NCI-H1105 (cell line): ENCODE results near the gene ZFP69B.
"Not testable (repeated sequence)": the region's sequence is repeated elsewhere in the genome, so short reads cannot be mapped to it uniquely, and the experiment has no call there.

Experiments
- DNase-seq: peaks from one replicate; lab custom pipeline; 2025; lab: John Stamatoyannopoulos, UW

The ZFP69B gene

DNA sequence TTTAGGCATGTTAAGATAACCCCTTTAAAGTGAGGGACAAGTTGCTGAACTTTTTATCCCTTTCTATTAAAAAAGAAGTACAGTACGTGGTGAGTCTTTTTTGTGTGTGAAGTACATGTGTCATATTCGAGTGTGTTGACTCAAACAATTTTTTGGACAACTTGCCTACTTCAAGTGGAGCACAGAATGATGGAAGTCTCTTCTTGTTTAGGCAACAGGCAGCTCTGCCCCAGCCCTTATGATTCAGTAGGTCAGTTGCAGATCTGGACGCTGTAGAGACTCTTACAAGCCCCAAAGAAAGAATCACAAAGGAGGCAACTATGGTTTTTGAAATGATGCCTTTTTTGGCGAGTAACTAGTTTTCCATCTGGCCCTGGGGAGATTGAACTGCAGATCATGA lies 14.4 kb upstream of the ZFP69B start:
- DNase-seq, result no peak

DNA sequence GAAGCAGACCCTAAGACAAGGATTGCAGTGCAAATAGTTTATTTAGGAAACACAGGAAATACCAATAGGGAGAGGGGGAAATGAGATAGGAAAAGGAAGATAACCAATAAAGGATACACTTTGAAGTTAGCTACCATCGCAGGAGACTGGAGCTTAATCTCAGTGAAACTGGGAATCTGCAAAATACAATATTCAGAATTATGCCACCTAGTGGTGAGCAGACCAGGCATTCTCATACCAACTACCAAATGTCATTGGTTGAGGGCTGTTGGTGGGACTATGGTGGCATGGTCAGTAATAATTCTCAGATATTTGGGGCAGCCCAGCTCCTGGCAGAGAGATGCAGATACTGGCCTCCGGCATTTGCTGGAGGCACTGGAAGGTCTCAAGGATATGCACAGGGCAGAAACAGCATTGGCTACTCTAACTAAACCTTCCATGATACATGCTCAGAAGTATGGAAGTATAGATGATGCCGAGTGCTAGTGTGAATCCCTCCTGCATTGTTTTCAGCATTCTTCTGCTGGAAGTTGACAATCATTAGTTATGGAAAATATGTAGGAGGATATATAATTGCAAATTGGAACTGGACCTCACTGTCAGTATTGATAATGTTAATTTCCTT lies 11.8 kb upstream of the ZFP69B start:
- peak; percentile 5 for DNase-seq

DNA sequence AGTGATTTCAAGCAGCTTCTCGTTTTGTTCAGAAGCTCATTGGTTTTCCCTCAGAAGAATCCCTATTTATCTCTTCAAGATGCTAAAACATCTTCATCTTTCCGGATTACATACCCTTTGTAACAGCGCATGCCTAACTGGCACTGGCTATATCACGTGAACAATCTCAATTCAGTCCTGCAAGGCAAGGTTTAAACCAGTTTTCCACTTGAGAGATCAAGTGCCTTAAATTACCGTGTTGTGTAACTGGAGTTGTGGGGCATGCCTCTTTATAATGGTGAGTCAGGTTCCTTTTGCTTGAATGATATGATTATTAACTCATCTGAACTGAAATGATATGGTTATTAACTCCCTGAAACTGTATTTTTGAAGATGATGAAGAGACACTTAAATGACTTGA lies 11.0 kb upstream of the ZFP69B start:
- DNase-seq, result no peak

DNA sequence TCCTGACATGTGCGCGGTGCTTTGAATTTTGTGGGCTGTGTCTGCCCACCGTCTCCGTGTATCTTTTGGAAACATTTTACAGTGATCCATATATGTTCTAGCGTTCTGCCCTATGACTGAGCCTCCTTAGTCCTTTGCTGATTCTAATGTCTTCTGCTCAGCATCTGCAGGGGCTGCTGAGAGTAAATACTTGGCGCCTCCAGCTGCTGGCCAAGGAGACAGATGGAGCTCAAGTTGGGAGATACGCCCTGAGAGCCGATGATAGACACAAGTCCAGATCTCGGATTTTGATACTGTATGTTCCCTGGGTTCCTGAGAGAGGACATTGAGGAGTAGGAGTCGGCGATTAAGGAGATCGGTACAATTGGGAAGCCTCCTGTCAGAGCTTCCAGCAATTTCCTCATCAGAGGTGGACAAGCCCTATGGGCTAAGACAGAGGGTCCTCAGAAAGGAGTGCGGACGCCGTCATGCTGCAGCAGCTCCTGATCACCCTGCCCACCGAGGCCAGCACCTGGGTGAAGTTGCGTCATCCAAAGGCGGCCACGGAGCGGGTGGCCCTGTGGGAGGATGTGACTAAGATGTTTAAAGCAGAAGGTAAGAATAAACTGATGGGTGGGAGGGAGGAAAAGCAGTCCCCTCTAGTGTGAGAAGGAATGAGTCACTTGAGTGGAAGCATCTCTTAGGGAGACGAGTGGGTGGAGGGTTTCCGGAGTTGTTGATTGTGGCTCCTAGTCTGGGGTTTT lies 390 bp downstream of the ZFP69B start:
- peak; percentile 14 for DNase-seq

DNA sequence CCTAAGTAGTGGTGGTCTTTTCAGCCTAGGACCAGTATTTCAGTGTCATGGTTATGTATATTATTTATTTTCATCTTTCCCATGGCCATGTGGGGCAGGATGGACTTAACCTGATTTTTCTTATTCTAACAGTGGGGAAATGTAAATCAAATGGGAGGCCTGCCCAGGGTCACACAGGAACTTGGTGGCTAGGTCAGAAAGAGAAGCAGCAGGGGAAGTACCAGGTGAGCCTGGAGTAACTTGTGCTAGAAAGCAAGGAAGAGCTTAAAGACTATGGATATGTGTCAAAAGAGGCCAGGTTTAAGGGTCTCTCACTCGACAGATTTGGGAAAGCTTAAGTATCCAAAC lies 936 bp downstream of the ZFP69B start:
- no peak for DNase-seq

DNA sequence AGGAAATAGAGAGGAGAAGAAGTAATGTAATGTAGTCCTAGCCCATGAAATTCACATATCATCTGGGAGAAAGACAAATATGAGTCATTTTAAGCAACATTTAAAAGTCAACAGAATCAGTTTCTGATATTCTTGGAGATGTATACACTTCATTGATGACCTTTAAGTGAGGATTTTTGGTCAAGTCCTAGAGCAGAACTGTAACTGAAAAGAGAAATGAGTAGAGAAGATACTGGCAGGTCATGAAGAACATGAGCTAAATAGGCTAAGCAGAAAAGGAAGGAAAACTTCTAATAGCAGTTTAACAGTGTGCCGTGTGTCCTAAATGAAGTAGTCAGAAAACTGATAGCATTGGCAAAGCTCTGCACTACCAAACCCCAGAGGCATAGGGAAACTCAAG lies 4.6 kb downstream of the ZFP69B start:
- no peak for DNase-seq

DNA sequence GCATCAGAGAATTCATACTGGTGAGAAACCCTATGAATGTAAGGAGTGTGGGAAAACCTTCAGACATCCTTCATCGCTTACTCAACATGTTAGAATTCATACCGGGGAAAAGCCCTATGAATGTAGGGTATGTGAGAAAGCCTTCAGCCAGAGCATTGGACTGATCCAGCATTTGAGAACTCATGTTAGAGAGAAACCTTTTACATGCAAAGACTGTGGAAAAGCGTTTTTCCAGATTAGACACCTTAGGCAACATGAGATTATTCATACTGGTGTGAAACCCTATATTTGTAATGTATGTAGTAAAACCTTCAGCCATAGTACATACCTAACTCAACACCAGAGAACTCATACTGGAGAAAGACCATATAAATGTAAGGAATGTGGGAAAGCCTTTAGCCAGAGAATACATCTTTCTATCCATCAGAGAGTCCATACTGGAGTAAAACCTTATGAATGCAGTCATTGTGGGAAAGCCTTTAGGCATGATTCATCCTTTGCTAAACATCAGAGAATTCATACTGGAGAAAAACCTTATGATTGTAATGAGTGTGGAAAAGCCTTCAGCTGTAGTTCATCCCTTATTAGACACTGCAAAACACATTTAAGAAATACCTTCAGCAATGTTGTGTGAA lies 12.8 kb downstream of the ZFP69B start:
- DNase-seq, result no peak

DNA sequence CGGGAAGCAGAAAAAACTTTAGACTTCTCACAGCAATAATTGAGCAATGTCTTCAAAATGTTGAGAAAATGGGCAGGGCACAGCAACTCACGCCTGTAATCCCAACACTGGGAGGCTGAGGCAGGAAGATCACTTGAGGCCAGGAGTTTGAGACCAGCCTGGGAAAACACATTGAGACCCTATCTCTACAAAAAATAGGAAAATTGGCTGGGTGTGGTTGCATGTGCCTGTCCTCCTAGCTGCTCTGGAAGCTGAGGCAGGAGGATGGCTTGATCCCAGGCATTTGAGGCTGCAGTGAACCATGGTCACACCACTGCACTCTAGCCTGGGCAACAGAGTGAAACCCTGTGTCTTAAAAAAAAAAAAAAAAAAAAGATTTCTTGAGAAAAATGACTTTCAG lies 19.1 kb downstream of the ZFP69B start:
- DNase-seq, result no peak

DNA sequence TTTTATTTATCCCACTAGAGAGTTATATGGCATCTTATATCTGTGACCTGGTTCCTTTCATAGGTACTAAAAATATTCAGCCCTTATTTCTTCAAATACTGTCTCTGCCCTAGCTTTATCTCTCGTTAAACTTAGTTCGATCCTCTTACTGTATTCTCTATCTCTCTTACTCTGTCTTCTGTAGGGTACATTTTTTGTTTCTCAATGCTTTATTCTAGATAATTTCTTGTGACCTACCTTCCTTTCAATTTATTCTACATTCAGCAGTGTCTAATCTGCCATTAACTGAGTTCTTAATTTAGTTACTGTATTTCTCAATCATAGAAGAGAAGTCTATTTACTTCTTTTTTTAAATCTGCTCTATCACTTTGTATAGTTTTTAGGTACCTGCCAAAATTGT lies 25.0 kb downstream of the ZFP69B start:
- no peak for DNase-seq

DNA sequence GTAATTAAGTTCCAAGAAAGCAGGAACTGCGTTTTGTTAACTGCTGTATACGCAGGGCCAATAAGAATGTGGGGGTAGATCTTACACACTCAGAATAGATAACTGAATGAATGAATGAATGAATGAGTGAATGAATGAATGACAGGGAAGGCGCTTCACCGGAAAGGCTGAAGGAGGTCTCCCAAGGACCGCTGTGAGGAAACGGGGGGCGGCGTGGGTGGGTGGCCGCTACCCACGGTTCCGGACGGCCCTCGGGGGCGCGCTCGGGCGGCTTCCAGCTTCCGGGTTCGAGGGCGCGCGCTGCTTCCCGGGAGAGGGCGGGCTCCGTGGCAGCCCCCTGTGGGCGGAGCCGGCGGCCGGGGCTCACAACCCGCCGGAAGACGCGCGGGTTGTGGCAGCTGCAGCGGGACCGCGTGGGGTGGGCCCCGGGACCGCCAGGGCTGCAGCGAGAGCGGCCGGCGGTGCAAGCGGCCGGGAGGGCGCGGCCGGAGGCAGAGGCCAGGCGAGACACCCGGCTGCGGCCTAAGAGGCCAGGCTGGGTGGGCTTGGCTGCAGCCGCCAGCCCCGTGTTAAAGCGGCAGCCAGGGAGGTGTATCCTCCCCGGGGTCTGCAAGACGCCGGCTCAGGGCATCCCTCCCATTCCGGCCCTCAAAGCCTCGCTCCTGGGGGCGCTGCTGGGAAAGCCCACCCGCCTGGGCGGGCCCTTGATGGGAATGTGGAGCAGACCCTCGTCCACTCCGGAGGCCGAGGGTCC lies 26.8 kb downstream of the ZFP69B start, which contains the start of gene ZFP69:
ZFP69 (plus strand) TSS at position 367 of the 754 bp plus-strand sequence. CDS start 2,072 bp downstream, outside the sequence.
- DNase-seq, result peak; percentile 82

DNA sequence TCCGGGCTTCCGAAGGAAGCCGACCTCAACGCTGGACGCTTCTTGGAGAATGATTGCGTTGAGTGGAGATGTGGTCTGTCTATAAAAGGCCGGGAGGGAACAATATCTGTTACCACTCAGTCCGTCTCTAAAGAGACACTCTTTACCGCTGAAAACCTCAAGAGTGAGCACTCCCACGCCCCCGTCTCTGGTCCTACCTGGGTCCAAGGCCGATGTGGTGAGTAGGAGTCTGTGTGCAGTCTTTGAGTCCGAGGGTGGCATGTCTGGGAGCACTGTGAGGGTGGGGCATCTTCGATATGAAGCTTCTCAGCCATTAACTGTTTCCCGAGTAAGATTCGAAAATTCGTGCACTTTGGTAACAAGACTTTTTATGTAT lies 27.4 kb downstream of the ZFP69B start:
- DNase-seq, result peak; percentile 16

DNA sequence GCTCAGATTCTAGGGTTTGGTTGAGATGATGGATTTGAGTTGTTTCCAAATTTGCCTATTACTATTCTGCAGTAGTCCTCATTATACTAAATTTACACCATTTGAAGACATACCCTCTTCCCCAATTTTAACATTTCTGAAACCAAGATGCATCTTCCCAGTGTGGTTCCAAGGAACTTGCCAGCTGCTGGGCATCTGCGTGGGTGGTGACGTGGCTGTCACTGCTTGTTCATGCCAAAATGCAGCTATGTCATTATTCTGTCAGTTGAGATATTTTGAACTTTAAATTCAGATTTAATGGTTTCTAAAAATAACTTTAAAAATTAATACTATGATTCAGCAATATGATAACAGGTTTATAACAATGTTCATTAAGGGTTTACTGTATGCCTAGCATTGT lies 28.0 kb downstream of the ZFP69B start:
- DNase-seq, result no peak

DNA sequence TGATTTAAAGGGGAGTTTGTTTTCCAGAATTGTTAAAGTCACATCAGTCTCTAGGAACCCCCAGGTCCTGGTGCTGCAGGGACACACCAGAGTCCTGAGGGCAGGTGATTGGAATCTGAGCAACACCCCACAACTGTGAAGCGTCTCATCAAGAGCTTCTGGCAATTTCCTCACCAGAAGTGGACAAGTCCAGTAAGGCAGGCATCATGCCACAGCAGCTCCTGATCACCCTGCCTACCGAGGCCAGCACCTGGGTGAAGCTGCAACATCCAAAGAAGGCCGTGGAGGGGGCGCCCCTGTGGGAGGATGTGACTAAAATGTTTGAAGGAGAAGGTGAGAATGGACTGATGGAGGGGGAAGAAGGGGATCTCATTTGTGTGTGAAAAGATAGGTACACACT lies 28.9 kb downstream of the ZFP69B start:
- DNase-seq, result no peak

DNA sequence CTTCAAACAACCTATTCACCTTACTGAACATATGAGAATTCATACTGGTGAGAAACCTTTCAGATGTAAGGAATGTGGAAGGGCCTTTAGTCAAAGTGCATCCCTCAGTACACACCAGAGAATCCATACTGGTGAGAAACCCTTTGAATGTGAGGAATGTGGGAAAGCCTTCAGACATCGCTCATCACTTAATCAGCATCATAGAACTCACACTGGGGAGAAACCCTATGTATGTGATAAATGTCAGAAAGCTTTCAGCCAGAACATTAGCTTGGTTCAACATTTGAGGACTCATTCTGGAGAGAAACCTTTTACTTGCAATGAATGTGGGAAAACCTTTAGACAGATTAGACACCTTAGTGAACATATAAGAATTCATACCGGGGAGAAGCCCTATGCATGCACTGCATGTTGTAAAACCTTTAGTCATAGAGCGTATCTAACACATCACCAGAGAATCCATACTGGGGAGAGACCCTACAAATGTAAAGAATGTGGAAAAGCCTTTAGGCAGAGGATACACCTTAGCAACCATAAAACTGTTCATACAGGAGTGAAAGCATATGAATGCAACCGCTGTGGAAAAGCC lies 45.1 kb downstream of the ZFP69B start:
- no peak for DNase-seq

DNA sequence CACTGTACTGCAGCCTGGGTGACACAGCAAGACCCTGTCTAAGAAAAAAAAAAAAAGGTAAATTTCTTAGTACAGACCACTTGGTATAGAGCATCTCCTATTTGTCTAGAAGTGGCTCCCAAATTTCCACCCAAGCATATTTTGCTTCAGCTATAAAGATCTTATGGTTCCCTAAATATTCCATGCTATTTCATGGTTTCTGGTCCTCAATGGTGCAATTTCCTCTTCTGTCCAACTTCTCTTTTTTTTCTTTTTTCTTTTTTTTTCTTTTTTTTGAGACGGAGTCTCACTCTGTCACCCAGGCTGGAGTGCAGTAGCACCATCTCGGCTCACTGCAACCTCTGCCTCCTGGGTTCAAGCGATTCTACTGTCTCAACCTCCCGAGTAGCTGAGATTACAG lies 52.4 kb downstream of the ZFP69B start:
- not testable (repeated sequence) for DNase-seq

DNA sequence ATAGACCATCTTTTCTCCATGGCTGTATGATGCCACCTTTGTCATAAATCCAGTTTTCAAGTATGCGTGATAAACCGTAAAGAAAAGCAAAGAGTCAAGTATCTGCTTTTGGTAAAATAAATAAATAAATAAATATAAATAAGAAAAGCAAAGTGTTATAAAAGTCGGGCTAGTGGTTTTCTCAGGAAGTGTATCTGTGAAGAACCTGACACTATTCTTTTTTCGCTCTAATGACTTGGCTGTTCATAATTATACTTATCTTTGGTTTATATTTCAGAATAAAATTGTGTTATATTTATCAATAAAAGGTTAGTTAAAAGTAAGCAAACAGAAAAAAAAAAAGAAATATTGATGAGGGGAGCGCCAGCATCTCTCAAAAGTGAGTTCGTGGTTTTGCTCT lies 57.7 kb downstream of the ZFP69B start:
- no peak for DNase-seq

DNA sequence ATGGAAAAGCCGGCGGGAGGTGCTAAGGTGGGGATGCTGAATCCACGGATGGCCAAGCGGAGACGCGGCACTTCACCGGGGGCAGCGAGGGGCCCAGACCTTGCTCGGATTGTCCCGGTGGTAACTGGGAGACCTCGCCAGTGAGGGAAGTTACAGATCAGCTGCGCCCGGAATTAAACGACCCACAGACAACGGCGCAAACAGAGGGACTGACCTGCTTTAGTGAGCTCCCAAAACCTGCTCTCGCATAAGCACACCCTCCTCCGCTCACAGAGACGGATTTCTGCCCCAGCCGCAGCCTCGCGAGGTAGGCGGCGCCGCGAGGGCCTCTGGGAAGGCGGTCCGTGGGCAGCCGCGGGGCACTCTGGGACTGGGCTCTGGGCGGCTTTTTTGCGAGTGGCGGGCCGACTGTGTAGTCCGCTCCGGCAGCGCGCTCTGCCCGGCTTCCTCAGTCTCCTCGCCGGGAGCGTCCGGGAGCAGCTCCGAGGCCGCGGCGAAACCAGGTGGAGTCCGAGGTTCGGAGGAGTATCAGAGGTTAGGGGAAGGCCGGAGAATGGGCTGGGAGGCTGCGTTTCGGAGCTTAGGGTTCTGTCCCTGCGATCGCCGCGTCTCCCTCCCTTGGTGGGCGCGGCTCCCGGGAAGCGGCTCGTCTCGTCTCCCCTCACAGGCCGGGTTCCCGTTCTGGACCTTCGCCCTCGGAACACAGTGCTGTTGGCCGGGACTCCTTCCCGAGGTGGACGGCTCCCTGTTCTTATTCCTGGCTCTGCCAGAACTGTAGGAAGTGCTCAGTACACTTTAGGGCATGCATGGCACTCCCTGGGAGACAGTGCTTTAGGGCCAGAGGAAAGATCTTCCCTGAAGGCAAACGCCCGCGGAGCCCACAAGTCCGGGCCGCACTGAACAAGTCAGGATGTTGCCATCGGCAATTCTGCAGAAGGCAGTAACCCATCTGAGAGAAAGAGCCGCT lies 58.4 kb downstream of the ZFP69B start, which contains the start of gene EXO5:
EXO5 (plus strand) TSS at position 393 of the 967 bp plus-strand sequence. CDS start 5,778 bp downstream, outside the sequence.
- DNase-seq, result peak; percentile 79
